GM12892 (cell line): ENCODE measurements around the gene PTPN23.

Experiments used
- DNase-seq: peaks from one replicate; pipeline ENCODE4 v3.0.0; 2011; ENCODE audit not compliant: insufficient read length
- FAIRE-seq: peaks from 2 replicates; lab custom pipeline; 2011; peaks lifted over from hg19 to GRCh38; lab: Jason Lieb, UNC
- POLR2A ChIP-seq: IDR thresholded peaks from 2 replicates; pipeline ENCODE4 v1.6.1; 2011; ENCODE audit warnings: low read depth, low read length, control low read depth
- POLR2AphosphoS5 ChIP-seq: IDR thresholded peaks from 2 replicates; pipeline ENCODE4 v1.6.1; 2011; ENCODE audit warnings: low read depth, low read length, control low read depth
- TAF1 ChIP-seq: IDR thresholded peaks from 2 replicates; pipeline ENCODE4 v1.6.1; 2011; ENCODE audit warnings: low read depth, mild to moderate bottlenecking, control low read depth, low read length, borderline replicate concordance

PTPN23 gene

DNA sequence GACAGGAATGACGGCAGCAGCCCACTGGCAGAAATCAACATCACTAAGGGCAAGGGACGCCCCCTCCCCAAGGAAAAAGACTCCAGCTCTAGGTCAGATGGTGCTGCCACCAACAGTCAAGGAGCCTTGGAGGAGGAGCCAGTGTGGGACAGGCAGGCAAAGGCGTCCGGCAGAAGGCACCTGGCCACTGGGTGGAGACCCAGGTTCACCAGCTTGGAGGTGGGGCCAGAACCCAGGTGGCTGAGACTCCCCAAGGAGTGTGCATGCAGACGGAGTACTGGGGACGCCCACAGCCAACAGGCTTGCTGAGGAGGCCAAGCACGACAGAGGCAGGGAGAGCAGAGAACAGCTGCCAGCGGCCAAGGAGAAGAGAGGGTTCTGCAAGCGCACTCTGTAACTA, 35.2 kb downstream of the PTPN23 start:
- no peak for DNase-seq
- FAIRE-seq, result no peak
- TF ChIP-seq POLR2AphosphoS5, result no peak
- no peak for TF ChIP-seq POLR2A
- no peak for TF ChIP-seq TAF1

DNA sequence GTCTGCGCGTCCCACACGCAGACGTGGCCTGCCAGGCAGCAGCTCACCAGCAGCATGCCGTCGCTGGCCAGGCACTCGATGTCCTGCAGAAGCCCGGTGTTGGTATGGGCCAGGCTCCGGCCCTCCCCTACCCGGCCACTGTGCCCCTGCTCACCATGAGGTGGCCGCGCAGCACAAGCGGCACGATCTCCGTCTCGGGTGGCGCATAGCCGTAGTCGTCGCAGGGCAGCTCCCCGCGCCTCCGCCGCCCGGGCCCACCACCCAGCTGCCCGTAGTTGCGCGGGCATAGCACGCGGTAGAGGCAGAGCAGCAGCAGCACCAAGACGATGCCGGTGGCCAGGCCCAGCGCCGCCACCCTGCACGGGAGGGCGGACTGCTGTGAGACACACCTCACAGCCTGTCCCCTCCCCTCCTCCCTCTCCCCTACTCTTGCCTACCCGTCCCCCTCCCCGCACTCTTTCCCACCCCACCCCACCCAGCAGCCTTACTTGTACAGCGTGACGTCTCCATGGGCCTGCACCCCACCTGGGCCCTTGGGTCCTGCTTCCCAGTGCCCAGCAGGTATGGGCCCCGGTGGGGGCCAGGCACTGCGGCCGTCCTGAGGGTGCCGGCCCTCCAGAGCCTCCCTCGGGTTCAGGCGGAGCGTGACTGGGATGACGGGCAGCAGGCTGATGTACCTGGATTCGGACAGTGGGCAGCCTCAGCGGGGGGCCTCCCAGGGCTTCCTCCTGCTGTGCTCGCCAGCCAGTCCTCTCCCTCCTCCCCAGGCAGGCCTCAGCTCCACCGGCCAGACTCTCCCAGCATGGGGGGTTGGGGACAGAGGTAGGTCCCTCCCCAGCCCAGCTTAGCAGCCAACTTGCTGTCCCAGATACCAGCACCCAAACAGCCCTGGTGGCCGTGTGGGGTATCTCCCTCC, 37.6 kb downstream of the PTPN23 start:
- no peak for FAIRE-seq
- TF ChIP-seq TAF1, result no peak
- TF ChIP-seq POLR2AphosphoS5, result no peak
- TF ChIP-seq POLR2A, result no peak

DNA sequence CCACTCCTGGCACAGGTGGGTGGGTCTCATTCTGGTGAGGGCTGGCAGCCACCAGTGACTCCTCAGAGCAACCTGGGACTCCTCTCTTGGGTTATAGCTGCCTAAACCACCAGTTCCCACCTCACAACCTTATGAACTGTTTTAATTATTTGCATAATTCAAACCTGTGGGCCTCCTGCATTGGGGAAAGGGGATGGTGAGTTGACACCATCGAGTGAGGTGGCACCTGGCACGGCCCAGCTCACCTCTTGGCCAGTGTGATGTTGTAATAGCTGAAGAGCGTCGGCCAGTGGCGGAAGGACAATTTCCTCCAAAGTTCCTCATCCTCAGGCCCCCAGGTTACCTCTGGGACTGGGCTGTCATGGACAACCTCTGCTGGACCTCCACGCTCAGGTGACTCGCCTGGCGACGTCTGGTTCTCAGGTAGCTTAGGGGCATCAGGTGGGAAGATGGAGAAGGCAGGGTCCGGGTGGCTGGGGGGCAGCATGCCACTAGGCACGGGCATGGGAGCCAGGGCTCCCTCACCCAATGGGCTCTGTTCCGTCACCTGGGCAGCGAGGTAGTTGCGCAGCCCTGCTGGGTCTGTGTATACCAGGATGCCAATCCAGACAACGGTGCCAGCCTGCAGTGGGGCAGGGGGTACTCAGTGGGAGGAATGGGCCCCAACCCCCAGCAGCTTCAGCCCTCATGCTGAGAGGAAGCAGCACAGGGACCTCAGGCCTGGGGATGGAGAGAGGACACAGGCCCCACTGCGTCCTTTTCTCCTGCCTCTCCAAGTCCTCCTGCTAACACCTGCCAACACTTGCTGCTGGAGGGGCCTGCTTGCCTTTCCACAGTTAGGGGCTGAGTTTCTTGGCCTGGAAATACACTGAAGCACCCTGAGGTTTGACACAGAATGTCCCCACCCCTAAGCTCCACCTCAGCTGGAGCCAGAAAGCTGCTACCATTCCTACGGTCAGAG, 38.5 kb downstream of the PTPN23 start:
- no peak for DNase-seq
- no peak for TF ChIP-seq POLR2A
- no peak for TF ChIP-seq POLR2AphosphoS5
- TF ChIP-seq TAF1, result no peak
- no peak for FAIRE-seq

More for the DNA sequence above, 37.6 kb downstream of the PTPN23 start:
- DNase-seq, result no peak

DNA sequence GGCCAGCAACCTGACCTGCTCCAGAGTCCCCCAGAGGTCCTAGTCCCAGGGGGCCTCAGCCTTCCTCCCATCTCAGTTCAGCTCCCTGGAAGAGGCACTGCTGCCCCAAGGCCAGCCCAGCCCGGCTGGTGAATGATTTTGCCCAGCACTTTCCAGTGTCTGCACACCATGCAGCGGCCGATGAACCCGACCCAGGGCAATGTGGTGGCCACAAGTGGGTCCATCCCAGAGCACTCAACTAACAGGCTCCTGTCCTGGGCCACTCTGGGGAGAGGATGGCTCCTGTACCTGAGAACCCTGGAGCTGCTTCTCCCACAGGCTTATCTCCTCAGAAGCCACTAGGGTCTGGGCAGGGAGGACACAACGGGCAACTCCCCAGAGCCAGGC, 39.2 kb downstream of the PTPN23 start:
- FAIRE-seq (no peak), DNase-seq (no peak)
- TF ChIP-seq TAF1, result no peak

DNA sequence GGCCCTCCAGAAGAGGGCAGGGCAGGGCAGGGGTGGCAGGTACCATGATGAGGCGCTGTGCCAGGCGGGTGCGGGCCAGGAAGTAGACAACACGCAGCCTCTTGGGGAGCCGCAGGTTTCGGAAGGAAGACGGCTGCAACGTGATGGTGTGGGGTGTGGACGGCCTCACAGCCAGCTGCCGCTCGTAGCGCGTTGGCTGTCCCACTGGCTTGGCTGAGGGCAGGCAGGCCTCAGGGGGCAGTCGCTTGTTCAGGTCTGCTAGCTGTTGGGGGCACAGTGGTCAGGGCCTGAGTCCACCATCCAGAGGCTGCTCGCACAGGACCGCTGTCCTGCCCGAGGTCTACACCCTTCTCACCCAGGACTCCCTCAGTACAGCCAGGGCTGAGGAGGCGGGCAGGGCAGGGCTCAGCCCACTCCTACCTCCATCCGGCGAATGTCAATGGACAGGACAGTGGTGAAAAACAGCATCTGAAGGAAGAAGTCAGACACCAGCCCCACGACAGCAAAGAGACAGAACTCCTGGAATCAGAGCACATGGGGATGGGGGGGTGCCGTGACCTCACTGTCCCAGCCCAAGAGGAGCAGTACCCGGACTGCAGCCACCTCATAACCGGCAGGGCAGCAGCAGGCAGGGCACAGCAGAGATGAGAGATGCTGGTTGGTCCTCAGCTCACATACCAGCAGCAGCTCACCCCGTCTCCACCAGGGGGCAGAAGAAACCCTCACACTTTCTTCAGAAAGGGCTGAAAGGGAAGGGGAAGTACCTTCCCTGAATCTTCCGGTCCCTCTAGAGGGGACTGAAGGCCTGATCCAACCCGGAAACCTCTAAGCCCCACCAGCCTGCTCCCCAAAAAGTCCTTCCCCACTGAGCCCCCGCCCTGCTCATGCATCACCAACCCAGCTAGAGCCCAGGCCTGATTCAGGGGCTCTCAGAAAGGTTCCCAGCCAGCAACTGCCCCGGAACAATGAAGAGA, 40.0 kb downstream of the PTPN23 start:
- TF ChIP-seq POLR2A (peak; percentile 2; the same call in 1 of the 2 replicates), POLR2AphosphoS5 (no peak), TAF1 (no peak)
- FAIRE-seq (peak; percentile 99), DNase-seq (peak; percentile 91)

DNA sequence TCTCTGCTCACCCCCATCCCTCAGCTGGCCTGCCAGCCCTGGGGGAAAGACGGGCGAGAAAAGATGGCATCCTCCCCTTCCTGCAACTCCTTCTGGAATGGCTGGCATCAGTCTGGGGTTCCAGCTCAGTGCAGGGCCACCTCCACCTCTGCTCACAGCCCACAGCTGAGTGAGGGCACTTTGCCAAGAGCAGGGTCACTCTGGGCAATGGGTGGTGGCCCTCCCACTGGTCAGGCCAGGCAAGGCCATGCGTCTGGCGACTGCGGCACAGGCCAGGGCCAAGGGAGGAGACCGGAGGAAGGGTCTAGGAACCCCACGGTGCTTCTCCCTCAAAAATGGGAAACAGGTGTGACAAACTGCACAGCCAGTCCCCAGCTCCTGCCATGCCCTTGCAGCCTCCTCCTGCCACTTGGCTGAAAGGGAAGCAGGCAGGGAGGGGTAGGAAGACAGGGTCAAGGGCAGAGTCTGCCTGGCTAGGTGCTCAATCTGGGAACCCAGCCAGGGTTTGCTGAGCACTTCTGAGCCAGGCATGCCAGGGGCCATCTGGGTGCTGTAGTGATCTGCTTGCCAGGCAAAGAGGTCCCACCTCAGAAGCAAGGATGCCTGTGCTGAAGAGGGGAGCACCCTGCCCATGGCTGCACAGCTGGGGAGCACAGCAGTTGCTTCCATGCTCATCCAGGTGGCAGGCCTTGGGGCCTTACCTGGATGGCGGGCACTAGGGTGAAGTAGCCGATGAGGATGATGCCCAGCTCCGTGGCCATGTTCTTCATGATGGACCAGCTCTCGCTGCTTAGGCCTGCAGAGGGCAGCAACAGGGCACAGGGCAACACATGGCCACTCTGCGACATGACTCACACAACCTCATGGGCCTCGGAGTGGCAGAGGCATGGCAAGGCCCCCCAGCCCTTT, 41.2 kb downstream of the PTPN23 start:
- FAIRE-seq (peak; percentile 53), DNase-seq (no peak)
- TF ChIP-seq POLR2A (no peak), POLR2AphosphoS5 (no peak), TAF1 (no peak)

DNA sequence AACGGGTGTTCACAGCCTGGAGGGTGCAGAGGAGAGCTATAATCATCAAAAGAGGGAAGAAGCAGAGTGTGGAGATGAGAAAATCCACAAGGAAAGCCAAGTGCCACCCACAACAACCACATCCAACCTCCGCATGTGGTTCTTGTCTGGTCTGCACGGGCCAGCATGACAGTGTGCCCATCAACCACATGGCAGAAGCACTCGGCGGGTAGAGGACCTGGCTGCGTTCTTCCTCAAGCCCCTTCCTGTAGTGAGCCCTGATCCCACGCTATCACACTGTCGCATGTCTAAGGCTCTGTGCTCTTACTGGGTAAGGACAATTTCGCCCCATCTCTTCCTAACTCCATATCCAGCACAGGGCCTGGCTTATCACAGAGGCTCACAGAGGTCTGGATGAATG, 41.9 kb downstream of the PTPN23 start:
- DNase-seq (no peak), FAIRE-seq (no peak)
- TF ChIP-seq TAF1, result no peak
- no peak for TF ChIP-seq POLR2A
- no peak for TF ChIP-seq POLR2AphosphoS5

DNA sequence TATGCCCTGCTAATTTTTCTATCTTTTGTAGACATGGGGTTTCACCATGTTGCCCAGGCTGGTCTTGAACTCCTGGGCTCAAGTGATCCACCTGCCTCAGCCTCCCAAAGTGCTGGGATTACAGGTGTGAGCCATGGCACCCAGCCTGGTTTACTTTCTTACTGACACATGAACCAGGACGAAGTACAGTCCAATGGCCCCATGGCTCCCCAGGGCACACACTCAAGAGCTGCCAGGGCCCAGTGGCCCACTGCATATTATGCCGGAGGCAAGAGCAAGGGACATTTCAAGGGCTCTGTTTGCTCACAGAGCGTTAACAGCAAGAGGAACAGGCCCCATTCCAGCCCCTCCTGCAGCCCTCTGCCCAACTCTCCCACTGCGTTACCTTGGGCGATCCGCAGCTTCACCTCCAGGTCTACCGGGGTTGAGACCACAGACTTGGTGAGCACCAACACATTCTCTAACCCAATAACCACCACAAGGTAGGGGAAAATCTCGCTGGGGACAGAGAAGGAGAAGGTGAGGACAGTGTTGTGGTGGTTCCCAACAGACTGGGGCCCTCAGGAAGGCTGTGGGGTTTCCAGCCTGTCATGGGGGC, 42.8 kb downstream of the PTPN23 start:
- TF ChIP-seq TAF1 (no peak), POLR2AphosphoS5 (no peak), POLR2A (no peak)
- FAIRE-seq, result no peak
- no peak for DNase-seq
